Measurements from ENCODE around the gene TACC3.

TACC3 gene

DNA sequence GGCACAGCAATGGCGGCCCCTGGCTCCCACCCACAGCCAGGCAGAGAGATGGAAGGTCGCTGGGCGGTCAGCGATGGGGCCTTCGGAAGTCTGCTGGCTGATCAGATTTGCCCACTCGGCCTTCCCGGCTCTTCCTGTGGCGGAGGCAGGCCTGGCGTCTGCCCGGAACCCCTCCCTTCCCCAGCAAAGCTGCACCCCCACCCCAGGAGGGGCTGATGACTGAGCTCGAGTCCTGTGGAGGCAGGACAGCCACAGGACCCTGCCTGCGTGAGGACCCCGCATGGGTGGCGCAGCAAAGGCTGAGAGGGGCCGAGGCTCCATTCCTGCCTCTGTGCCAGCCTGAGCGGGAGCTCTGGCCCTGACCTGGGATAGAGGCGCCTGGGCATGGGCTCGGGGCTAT lies 34.8 kb downstream of the TACC3 start:
- TF ChIP-seq, protein P1, sequence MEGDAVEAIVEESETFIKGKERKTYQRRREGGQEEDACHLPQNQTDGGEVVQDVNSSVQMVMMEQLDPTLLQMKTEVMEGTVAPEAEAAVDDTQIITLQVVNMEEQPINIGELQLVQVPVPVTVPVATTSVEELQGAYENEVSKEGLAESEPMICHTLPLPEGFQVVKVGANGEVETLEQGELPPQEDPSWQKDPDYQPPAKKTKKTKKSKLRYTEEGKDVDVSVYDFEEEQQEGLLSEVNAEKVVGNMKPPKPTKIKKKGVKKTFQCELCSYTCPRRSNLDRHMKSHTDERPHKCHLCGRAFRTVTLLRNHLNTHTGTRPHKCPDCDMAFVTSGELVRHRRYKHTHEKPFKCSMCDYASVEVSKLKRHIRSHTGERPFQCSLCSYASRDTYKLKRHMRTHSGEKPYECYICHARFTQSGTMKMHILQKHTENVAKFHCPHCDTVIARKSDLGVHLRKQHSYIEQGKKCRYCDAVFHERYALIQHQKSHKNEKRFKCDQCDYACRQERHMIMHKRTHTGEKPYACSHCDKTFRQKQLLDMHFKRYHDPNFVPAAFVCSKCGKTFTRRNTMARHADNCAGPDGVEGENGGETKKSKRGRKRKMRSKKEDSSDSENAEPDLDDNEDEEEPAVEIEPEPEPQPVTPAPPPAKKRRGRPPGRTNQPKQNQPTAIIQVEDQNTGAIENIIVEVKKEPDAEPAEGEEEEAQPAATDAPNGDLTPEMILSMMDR (IDR thresholded peaks at IDR 0.05; ENCODE audit: low read length, missing control alignments): no peak
- DNase-seq (ENCODE audit: low read depth): no peak
- H3K4me3 ChIP-seq (replicated peaks; ENCODE audit: low read depth, low read length): no peak overlapping the region

DNA sequence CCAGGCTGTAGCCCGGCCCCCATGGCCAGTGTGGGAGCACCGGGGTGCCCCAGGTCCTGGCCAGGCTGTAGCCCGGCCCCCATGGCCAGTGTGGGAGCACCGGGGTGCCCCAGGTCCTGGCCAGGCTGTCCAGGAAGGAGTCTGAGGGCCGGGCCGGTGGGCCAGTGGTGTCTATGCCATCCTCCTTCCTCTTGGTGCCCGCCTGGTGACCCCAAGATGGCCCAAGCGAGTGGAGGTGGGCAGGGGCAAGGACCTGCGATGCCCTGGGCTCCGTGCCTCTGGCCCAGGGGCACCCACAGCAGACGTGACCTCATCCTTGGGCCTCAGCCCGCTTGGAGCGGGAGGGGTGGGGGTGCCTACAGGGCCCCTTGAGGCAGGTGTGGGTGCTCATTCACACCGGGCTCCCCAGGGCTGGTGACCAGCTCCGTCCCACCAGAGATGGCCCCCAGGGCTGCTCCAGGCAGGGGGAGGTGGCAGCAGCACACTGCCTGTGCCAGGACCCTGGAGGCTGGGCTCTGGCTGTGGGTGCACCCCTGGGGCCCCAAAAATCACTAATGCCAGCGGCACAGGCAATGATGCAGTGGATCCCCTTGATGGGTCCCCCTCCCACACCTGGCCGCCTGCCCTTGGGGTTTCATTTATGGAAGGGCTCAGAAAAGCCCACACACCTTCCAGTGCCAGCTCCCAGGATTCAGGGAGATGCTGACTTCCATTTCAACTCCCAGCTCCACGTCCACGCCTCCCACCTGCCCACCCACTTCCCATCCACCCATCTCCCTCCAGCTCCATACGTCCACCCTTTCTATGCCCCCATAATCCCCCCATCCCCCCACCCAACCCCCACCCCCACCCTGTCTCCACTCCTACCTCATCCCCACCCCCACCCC lies 35.8 kb downstream of the TACC3 start:
- no peak for DNase-seq (ENCODE audit: low read depth)
- TF ChIP-seq, protein P1 (IDR thresholded peaks at IDR 0.05; ENCODE audit: low read length, missing control alignments): no peak
- H3K4me3 ChIP-seq (replicated peaks; ENCODE audit: low read depth, low read length): no peak overlapping the region

DNA sequence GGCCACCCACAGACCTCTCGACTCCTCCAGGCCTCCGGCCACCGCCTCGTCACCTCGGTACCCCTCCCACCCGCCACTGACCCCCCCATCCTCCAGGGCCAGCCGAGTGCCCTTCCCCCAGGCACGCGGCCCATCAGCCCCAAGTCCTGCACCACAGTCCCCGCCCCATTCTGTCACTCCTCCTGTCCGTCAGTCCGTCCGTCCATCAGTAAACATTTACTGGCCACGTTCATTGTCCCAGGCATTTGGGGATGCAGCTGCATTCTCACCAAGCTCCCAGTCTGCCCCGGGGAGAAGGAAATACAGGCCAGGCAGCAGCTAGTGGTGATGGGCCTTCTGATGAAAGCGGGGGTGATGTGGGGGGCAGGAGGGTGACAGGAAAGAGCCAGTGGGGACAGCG lies 36.5 kb downstream of the TACC3 start:
- no peak for DNase-seq (ENCODE audit: low read depth)
- no peak overlapping the region for H3K4me3 ChIP-seq (replicated peaks; ENCODE audit: low read depth, low read length)
- TF ChIP-seq, protein P1 (IDR thresholded peaks at IDR 0.05; ENCODE audit: low read length, missing control alignments): no peak

DNA sequence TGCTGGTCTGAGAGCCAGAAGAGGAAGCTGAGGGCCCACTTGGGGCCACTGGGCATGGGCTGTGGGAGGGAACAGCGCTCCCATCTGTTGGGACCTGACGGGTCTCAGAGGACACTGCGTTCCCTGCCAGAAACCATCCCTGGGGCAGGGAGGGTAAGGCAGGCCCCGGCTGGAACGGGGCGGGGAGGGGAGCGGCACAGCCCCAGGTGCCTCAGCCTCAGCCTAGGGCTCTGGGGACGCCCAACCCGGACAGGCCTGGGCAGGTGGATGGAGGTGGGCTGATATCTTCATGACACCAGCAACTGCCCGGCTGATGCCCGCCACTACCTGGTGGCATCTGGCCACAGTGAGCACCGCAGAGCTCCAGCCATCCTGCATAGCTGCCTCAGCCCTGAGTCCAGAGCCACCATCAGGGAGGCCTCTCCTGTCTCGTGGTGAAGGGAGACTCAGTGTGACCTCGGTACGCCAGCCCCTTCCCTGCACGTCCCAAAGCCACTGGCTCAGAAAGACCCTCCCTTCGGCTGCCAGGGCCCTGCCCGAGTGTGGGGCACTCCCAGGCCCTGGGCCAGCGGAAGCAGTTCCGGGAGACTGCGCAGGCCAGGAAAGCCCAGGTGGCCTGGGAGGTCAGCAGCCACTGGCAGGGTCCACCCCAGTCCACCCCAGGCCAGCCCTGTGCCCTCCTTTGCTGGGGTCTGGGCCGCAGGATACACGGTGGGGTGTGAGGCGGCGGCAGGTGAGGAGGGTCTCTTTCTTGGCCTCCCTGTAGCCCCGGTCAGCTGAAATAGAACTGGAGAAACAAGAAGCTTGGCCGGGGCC lies 37.2 kb downstream of the TACC3 start:
- TF ChIP-seq, protein P1 (IDR thresholded peaks at IDR 0.05; ENCODE audit: low read length, missing control alignments): no peak
- H3K4me3 ChIP-seq (replicated peaks; ENCODE audit: low read depth, low read length): no peak overlapping the region
- DNase-seq (ENCODE audit: low read depth): no peak

DNA sequence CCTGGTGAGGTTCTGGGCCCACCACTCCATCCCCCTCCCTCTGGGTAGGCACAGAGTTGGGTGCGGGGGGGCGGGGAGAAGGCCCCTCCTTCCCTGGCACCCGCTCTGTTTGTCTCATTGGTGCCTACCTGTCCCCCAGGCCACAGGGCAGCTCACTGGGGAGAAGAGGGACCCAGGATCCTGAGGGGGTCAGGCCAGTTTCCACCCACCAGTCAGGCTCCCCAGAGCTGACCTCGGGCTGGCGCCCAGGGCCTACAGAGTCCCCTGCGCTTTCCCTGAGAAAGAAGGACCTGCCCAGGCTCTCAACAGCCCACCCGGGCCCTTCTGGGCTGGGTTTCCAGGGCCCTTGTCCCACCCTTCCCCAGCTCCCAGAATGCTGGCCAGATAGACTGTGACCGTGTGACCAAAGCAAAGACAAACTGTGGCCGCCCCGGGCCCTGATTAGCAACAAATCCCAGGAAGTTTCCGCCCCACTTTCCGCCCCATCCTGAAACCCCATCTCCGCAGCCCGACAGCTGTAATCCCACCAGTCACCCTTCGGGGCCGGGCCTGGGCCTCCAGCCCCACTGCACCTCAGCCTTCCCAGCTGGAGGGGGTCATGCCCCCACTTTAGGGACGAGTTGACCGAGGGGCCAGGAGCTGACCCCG lies 38.0 kb downstream of the TACC3 start:
- no peak for DNase-seq (ENCODE audit: low read depth)
- TF ChIP-seq, protein P1 (IDR thresholded peaks at IDR 0.05; ENCODE audit: low read length, missing control alignments): no peak

DNA sequence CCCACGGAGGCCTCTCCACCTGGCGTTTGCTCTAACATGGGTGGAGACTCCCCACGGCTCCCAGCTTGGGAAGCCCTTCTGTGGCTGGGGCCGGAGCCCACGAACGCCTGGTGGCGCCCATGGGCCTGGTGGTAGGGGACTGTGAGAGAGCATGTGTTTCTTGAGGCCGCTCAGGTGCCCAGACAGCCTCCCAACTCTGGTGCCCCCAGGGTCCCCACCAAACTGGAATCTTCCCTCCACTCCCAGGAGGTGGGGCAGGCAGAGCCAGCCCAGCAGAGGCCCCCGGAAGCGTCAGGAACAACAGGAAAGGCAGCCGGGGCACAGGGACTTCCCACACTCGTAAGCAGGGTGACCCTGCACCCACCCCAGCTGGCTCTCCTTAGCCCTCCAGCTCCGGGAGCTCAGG lies 38.5 kb downstream of the TACC3 start:
- TF ChIP-seq, protein P1 (IDR thresholded peaks at IDR 0.05; ENCODE audit: low read length, missing control alignments): no peak

More for the DNA sequence above, 38.0 kb downstream of the TACC3 start:
- H3K4me3 ChIP-seq (replicated peaks; ENCODE audit: low read depth, low read length): no peak overlapping the region

More for the DNA sequence above, 38.5 kb downstream of the TACC3 start:
- DNase-seq (ENCODE audit: low read depth): no peak
- no peak overlapping the region for H3K4me3 ChIP-seq (replicated peaks; ENCODE audit: low read depth, low read length)
